Stimulated activated CD4-positive, alpha-beta T cell treated with anti-CD3 and anti-CD28 coated beads, TNF-alpha, amount 100 ng/mL, for 24 hours (primary cell): ENCODE measurements around the gene CHD5.
"Not testable (repeated sequence)": the region's sequence is repeated elsewhere in the genome, so short reads cannot be mapped to it uniquely, and the experiment has no call there.

Experiments
- DNase-seq, 3 experiments: peaks; one replicate each; pipeline ENCODE4 v3.0.0-alpha.2; 2020; ENCODE audit warnings: low read depth in 3 of 3

CHD5 gene

GRCh38 chr1:6180268-6180706, at the start of gene CHD5:
Gene CHD5, minus strand, starts transcription at chr1:6180321. Its CDS starts 298 bp downstream, at chr1:6180023.
- DNase-seq = no peak

GRCh38 chr1:6225651-6226050, 45.5 kb upstream of the CHD5 start:
- no peak for DNase-seq

DNA sequence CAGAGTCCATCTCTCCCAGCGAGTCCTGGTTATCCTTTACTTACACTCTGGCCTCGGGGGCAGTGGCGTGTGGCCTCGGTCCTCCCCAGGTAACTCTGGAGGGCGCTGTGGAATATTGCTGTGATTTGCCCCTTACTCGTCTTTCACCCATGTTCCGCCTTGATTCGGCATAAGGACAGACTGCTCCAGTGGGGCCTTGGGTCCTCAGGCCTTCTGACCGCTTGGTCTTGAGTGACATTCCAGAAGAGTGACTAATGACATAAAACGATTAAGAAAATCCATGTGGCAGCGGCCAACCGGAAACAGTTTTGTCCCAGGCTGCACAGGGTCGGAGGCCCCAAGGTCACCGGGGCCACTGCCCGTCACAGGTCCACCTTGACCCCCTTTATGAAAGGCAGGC, 44.6 kb upstream of the CHD5 start:
- no peak for DNase-seq

DNA sequence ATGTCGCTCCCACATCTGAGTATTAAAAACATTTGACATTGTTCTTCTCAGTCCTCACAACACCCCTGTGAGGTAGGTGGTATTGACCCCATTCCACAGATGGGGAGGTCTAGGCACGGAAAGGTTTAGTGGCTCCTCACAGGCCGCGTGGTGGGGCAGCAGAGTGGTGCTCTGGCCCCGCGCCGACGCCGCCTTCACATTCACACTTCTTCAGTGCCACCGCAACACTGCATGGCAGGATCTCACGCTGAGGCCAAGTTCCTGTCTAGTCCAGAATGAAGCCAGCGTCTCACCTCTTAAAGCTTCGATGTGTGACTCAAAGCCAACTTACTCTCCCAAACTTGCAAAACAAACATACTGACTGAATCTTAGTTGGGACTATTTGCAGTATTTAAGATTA, 43.5 kb upstream of the CHD5 start:
- no peak for DNase-seq

GRCh38 chr1:6222636-6223035, 42.5 kb upstream of the CHD5 start:
- DNase-seq = no peak

DNA sequence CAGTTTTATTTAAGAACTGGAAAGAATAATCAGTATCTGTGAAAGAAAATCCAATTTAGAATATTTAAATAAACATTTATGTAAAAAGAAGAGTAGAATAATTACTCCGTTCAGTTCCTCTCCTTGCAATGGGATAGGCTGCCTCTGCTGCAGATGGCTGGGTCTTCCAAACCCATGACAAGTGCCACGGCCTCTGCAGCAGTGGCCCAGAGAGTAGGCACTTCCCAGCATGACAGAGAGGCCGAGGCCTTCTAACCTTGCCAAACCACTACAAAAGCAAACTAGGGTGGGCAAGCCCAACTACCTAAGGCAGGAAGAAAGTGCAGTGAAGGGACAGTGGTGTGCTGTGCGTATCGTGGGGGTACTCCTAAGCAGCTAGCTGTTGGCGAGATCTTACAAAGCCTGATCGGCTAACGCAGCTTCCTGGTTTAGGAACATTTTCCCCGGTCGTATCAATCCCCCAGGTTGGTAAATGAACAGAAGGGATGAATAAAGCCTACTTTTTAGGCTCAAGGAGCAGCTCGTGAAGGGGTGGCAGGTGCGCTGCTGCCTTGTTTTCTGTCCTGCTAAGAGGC, 41.2 kb upstream of the CHD5 start:
- DNase-seq = no peak

- no peak for DNase-seq
These were observed 40.1 kb upstream of the CHD5 start for GRCh38 chr1:6220236-6220635.

DNA sequence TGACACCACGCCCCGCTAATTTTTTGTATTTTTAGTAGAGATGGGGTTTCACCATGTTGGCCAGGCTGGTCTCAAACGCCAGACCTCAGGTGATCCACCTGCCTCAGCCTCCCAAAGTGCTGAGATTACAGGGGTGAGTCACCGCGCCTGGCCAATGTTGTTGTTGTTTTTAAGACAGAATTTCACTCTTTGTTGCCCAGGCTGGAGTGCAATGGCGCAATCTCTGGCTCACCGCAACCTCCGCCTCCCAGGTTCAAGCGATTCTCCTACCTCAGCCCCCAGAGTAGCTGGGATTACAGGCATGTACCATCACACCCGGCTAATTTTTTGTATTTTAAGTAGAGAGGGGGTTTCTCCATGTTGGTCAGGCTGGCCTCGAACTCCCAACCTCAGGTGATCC, 39.5 kb upstream of the CHD5 start:
- not testable (repeated sequence) for DNase-seq

GRCh38 chr1:6218375-6219164, 38.4 kb upstream of the CHD5 start:
- DNase-seq = no peak

- DNase-seq = no peak
These were observed 32.3 kb upstream of the CHD5 start for GRCh38 chr1:6212193-6212959.

DNA sequence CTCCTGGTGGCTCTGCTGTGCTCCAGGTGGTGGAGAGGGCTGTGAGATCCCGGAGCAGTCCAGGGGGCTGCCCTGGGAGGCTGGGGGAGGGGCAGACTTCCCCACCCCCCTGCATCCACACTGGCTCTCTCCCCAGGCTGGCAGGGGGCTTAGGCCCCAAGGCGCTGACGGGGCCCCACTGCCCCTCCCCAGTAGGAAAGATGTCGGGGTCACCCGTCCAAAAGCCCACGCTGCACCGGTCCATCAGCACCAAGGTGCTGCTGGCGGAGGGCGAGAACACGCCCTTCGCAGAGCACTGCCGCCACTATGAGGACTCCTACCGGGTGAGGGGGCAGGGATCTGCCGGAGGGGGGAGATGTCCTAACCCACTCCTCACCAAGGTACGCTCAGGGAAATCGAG, 31.6 kb upstream of the CHD5 start:
- DNase-seq = no peak

GRCh38 chr1:6210591-6211355, 30.7 kb upstream of the CHD5 start:
- DNase-seq = no peak

DNA sequence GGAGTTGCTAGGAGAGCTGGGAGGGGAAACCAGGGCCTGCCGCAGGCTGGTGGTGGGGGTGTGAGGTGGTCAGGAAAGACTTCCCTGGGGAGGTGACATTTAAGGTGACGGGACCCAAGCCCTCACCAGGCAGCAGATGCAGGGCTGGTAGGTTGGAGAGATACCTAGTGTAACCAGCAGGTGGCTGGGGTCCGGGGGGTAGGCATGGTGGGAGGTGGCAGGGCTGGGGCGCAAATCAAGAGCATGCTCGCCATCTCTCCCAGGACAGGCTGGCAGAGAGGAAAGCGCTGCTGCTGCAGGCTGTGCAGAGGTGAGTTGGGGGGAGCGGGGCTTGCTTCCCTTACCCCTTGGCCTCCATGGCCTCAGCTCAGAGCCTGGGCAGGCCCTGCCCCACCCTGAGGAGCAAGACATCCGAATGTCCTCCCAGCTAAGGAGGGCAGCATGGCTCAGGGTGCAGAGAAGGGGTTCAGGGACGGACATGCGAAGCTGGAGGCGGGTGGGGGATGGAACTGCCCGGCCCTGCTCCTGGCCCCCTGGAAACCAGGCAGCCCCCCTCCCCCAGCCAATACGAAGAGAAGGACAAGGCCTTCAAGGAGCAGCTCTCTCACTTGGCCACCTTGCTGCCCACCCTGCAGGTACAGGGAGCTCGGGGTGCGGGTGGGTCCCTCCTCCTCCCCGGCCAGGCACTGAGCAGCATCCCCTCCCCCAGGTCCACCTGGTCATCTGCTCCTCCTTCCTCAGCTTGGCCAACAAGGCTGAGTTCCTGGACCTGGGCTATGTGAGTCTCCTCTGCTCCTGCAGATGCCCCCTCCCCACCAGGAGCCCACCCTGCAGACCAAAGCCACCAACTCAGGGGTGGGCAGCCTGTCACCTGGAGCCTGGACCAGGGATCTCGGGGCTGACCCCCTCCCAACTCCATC, 29.8 kb upstream of the CHD5 start:
- DNase-seq = no peak

DNA sequence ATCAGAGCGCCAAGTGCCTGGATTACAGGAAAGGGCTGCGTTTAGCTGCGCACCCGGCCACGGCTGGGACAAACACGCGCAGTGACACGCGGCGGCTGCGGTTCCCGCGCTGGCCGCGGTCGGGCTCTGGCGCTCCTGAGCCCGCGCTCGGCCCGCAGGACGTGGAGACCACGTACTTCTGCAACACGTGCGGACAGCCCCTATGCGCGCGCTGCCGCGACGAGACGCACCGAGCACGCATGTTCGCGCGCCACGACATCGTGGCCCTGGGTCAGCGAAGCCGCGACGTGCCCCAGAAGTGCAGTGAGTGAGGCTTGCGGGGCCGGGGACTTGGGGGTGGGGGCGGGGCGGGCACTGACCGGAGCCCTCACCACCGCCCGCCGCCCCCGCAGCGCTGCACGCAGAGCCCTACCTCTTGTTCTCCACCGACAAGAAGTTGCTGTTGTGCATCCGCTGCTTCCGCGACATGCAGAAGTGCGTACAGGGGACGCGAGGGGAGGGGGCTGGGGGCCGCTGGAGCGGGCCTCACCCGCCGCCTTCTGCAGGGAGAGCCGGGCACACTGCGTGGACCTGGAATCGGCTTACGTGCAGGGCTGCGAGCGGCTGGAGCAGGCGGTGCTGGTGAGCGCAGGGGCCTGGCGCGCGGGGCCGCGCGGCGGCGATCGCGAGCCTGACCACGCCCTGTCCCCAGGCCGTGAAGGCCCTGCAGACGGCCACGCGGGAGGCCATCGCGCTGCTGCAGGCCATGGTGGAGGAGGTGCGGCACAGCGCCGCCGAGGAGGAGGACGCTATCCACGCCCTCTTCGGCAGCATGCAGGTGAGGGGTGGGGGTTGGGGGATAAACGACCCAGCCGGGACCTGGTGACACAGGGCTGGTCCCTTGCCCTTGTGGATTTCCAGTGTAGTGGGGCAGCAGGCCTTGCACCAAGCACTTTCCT, 28.9 kb upstream of the CHD5 start:
- peak in 1 of 3 experiments; percentile 31 for DNase-seq

DNA sequence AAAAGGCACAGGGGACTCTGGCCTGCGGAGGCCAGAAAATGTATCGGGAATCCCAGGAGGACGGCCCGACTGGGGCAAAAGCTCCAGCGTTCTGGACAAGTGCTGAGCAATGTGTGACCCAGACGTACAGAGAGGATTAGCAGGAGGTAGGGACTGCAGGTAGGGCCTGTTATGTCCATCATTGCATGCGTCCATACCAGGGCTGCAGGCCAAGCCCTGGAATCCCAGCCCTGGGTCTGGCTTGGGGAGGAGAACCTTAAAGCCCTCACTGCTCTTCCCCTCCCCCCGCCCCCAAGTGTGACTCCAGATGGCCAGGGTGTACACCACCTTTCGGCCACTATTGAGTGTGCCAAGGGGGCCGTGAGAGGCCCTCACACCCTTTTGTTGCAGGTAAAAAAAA, 27.8 kb upstream of the CHD5 start:
- no peak for DNase-seq

GRCh38 chr1:6207075-6207885, 27.2 kb upstream of the CHD5 start:
- no peak for DNase-seq

- DNase-seq = no peak
These were observed 26.4 kb upstream of the CHD5 start for GRCh38 chr1:6206520-6206855.

GRCh38 chr1:6205849-6206519, 25.9 kb upstream of the CHD5 start, which contains the start of gene RNF207:
Gene RNF207, plus strand, starts transcription at chr1:6206119. Its CDS starts 417 bp downstream, at chr1:6206536.
- DNase-seq = peak; percentile 31 to 79 (median 48)
